GM23338 (cell line): ENCODE data around the gene PLXNA2. TPM values are rescaled to one million over a fixed set of nuclear protein-coding genes. Genes with fewer than 3 reads are reported as not detected.

ENCODE experiments used
- ATAC-seq: fragments of 200-7000 bp; cut with Tn5 transposase; 3 replicates; pipeline ENCODE4 v1.9.1; 2020
- DNase-seq: peaks from one replicate; pipeline ENCODE4 v3.0.0-alpha.2; 2015; ENCODE audit warnings: low spot score
- H2AFZ ChIP-seq: fragments of 200-600 bp; sonication (generic); 2 replicates; pipeline ENCODE4 v1.8.0; 2016; ENCODE audit warnings: antibody characterized with exemption, mild to moderate bottlenecking, moderate library complexity
- H3F3A ChIP-seq: fragments of 200-600 bp; sonication (generic); replicated peaks from 2 replicates; pipeline ENCODE4 v1.8.0; 2017; ENCODE audit warnings: antibody characterized with exemption, mixed run types, low read depth
- H3K27ac ChIP-seq: fragments of 200-600 bp; sonication (generic); 2 replicates; pipeline ENCODE4 v1.6.1; 2016; ENCODE audit warnings: low read depth
- H3K27me3 ChIP-seq: fragments of 200-600 bp; sonication (generic); 2 replicates; pipeline ENCODE4 v1.8.0; 2016; ENCODE audit warnings: mild to moderate bottlenecking, mixed run types, moderate library complexity; ENCODE audit not compliant: insufficient read depth
- H3K36me3 ChIP-seq: fragments of 200-600 bp; sonication (generic); 2 replicates; pipeline ENCODE4 v1.8.0; 2016; ENCODE audit warnings: mild to moderate bottlenecking; ENCODE audit not compliant: insufficient read depth
- H3K4me1 ChIP-seq: fragments of 200-600 bp; sonication (generic); 2 replicates; pipeline ENCODE4 v1.8.0; 2016; ENCODE audit warnings: mild to moderate bottlenecking, moderate library complexity; ENCODE audit not compliant: insufficient read depth
- H3K4me2 ChIP-seq: fragments of 200-600 bp; sonication (generic); 2 replicates; pipeline ENCODE4 v1.7.1; 2017; ENCODE audit warnings: mixed run types
- H3K4me3 ChIP-seq: fragments of 200-600 bp; sonication (generic); 2 replicates; pipeline ENCODE4 v1.6.1; 2016; ENCODE audit warnings: mixed run types
- H3K79me2 ChIP-seq: fragments of 200-600 bp; sonication (generic); replicated peaks from 2 replicates; pipeline ENCODE4 v1.8.0; 2017; ENCODE audit warnings: mild to moderate bottlenecking; ENCODE audit not compliant: insufficient read depth
- H3K9me2 ChIP-seq: fragments of 200-600 bp; sonication (generic); 2 replicates; pipeline ENCODE4 v1.8.0; 2017; ENCODE audit not compliant: insufficient read depth
- H4K20me1 ChIP-seq: fragments of 200-600 bp; sonication (generic); replicated peaks from 2 replicates; pipeline ENCODE4 v1.8.0; 2017; ENCODE audit warnings: mild to moderate bottlenecking; ENCODE audit not compliant: insufficient read depth
- H3K27ac Mint-ChIP-seq: 2 replicates; pipeline ENCODE4 v1.8.0; 2020; ENCODE audit warnings: inconsistent platforms, mild to moderate bottlenecking, moderate library complexity, mixed read lengths
- H3K27me3 Mint-ChIP-seq: 3 replicates; pipeline ENCODE4 v1.8.0; 2022; ENCODE audit warnings: low read depth, mild to moderate bottlenecking, moderate library complexity, mixed read lengths, inconsistent platforms; ENCODE audit not compliant: insufficient read depth, poor library complexity
- H3K36me3 Mint-ChIP-seq: 3 replicates; pipeline ENCODE4 v1.8.0; 2021; ENCODE audit warnings: low read depth, mild to moderate bottlenecking, inconsistent platforms, moderate library complexity, mixed read lengths
- H3K4me1 Mint-ChIP-seq: 3 replicates; pipeline ENCODE4 v1.8.0; 2020; ENCODE audit warnings: mild to moderate bottlenecking, inconsistent platforms, mixed read lengths
- H3K4me3 Mint-ChIP-seq: 3 replicates; pipeline ENCODE4 v1.8.0; 2021; ENCODE audit warnings: moderate library complexity, mild to moderate bottlenecking, inconsistent platforms, mixed read lengths
- H3K9me3 Mint-ChIP-seq: 3 replicates; pipeline ENCODE4 v1.8.0; 2020; ENCODE audit warnings: moderate library complexity, mild to moderate bottlenecking, inconsistent platforms, mixed read lengths
- CREB1 ChIP-seq: fragments of 250-450 bp; sonication (Bioruptor Pico); IDR thresholded peaks from 2 replicates; pipeline ENCODE4 v1.5.0; 2020; ENCODE audit warnings: low read depth, mild to moderate bottlenecking, moderate library complexity
- CTCF ChIP-seq, 2 experiments: fragments of 200-600 bp in 1 of 2; sonication (generic) in 1 of 2; conservative IDR thresholded peaks; 2 replicates each; pipeline versions ENCODE4 v1.5.1 to v1.6.1; 2016 to 2017; ENCODE audit warnings: antibody characterized with exemption in 2 of 2, low read depth in 2 of 2, mild to moderate bottlenecking in 2 of 2, moderate library complexity in 1 of 2
- ETS1 ChIP-seq: IDR thresholded peaks from 2 replicates; pipeline ENCODE4 v1.6.1; 2016; ENCODE audit warnings: antibody characterized with exemption
- EZH2 ChIP-seq: fragments of 200-600 bp; sonication (generic); IDR thresholded peaks from one replicate; pipeline ENCODE4 v1.8.0; 2017; ENCODE audit warnings: antibody characterized with exemption, mild to moderate bottlenecking, low read depth; ENCODE audit not compliant: unreplicated experiment
- EZH2phosphoT487 ChIP-seq: fragments of 200-600 bp; sonication (generic); IDR thresholded peaks from one replicate; pipeline ENCODE4 v1.8.1; 2018; ENCODE audit warnings: antibody characterized with exemption; ENCODE audit not compliant: unreplicated experiment
- JUNB ChIP-seq: IDR thresholded peaks from one replicate; pipeline ENCODE4 v1.6.1; 2016; ENCODE audit warnings: antibody characterized with exemption; ENCODE audit not compliant: unreplicated experiment
- NANOG ChIP-seq: IDR thresholded peaks from 2 replicates; pipeline ENCODE4 v1.6.1; 2016; ENCODE audit warnings: antibody characterized with exemption, borderline replicate concordance
- POLR2AphosphoS5 ChIP-seq: IDR thresholded peaks from 2 replicates; pipeline ENCODE4 v1.6.1; 2016; ENCODE audit warnings: antibody characterized with exemption, low read depth
- REST ChIP-seq: IDR thresholded peaks from one replicate; pipeline ENCODE4 v1.6.1; 2018; ENCODE audit warnings: antibody characterized with exemption; ENCODE audit not compliant: unreplicated experiment
- STAT1 ChIP-seq: IDR thresholded peaks from one replicate; pipeline ENCODE4 v1.6.1; 2016; ENCODE audit warnings: antibody characterized with exemption; ENCODE audit not compliant: unreplicated experiment
- ZNF114 ChIP-seq: fragments of 250-450 bp; sonication (Bioruptor Pico); IDR thresholded peaks from 2 replicates; pipeline ENCODE4 v1.5.0; 2020; ENCODE audit warnings: mild to moderate bottlenecking, moderate library complexity
- ZNF331 ChIP-seq: fragments of 250-450 bp; sonication (Bioruptor Pico); IDR thresholded peaks from 2 replicates; pipeline ENCODE4 v1.5.0; 2020; ENCODE audit warnings: low read depth, mild to moderate bottlenecking, moderate library complexity
- ZNF462 ChIP-seq: fragments of 250-450 bp; sonication (Bioruptor Pico); IDR thresholded peaks from 2 replicates; pipeline ENCODE4 v1.5.0; 2020; ENCODE audit warnings: mild to moderate bottlenecking, moderate library complexity
- polyA plus RNA-seq: library from polyadenylated mRNA; unstranded; fragments of >200 nt; fragmentation: Nextera tagmentation; extraction: Ambion mirVana; gene quantifications from 2 replicates; pipeline ENCODE4 v1.2.1, GENCODE V29; 2016
- total RNA-seq: library from RNA; depleted of rRNA; stranded (reverse); fragments of >200 nt; shearing (Covaris generic); gene quantifications from 2 replicates; pipeline ENCODE4 v1.2.3, GENCODE V29; 2014

The PLXNA2 gene
- total and polyA plus RNA-seq, 2 experiments from 2014 or later: 0.40 to 1.8 TPM

GRCh38 chr1:208084220-208084619 lies 160.0 kb downstream of the PLXNA2 start (continued):
- TF ChIP-seq ZNF114 (CRISPR knock-in tag) (no peak), EZH2 (no peak)

GRCh38 chr1:208083715-208084085 lies 160.5 kb downstream of the PLXNA2 start:
- Histone ChIP-seq H3K4me2 (no peak overlapping the region), H3K27ac (no peak overlapping the region), H3F3A (no peaks in the 10 kb centered on the region), H3K79me2 (no peaks in the 10 kb centered on the region), H4K20me1 (no peaks in the 10 kb centered on the region), H2AFZ (peak overlapping the region; percentile 38; the same call in 1 of the 2 replicates), H3K36me3 (no peaks in the 10 kb centered on the region), H3K4me1 (peaks cover 11% of the 10 kb centered on the region), H3K4me3 (no peak overlapping the region), H3K27me3 (no peaks in the 10 kb centered on the region), H3K9me2 (no peaks in the 10 kb centered on the region)
- peak; percentile 22 for DNase-seq
- peaks cover 25% of the 10 kb centered on the region for H3K4me1 Mint-ChIP-seq
- peak; percentile 45 for ATAC-seq
- H3K9me3 Mint-ChIP-seq: no peaks in the 10 kb centered on the region
- H3K27ac Mint-ChIP-seq: no peak overlapping the region
- no peaks in the 10 kb centered on the region for H3K36me3 Mint-ChIP-seq
- TF ChIP-seq ETS1 (no peak), POLR2AphosphoS5 (no peak), ZNF462 (CRISPR knock-in tag) (no peak), REST (no peak), ZNF331 (CRISPR knock-in tag) (no peak), JUNB (no peak), STAT1 (no peak), NANOG (no peak), EZH2phosphoT487 (no peak), CTCF (conservative IDR thresholded peaks at IDR 0.05; ENCODE audit: low read depth in 2 of 2) (no peak), CREB1 (no peak), ZNF114 (CRISPR knock-in tag) (no peak), EZH2 (no peak)
- H3K4me3 Mint-ChIP-seq: no peak overlapping the region
- H3K27me3 Mint-ChIP-seq: peaks cover 6% of the 10 kb centered on the region
